HEK293 (cell line): Measurements from ENCODE around the gene CFAP97.

ENCODE experiments used
- CTCF ChIP-seq: fragments of 450-650 bp; formaldehyde crosslinking; IDR thresholded peaks from 2 replicates; pipeline ENCODE4 v1.5.1; 2016; ENCODE audit warnings: missing biosample characterization, missing genetic modification characterization
- ELK4 ChIP-seq: IDR thresholded peaks from 2 replicates; pipeline ENCODE4 v1.6.1; 2011; ENCODE audit warnings: mild to moderate bottlenecking, low read depth, low read length, borderline replicate concordance
- PRDM1 ChIP-seq: fragments of 450-650 bp; formaldehyde crosslinking; IDR thresholded peaks from 2 replicates; pipeline ENCODE4; 2016; ENCODE audit warnings: missing biosample characterization, missing genetic modification characterization
- SALL2 ChIP-seq: fragments of 450-650 bp; formaldehyde crosslinking; IDR thresholded peaks from 2 replicates; pipeline ENCODE4 v1.5.0; 2017; ENCODE audit warnings: missing biosample characterization, mild to moderate bottlenecking, missing genetic modification characterization, borderline replicate concordance
- SETDB1 ChIP-seq: IDR thresholded peaks from one replicate; pipeline ENCODE4 v1.6.1; 2017; ENCODE audit warnings: mild to moderate bottlenecking, low read length, moderate library complexity, mixed read lengths; ENCODE audit not compliant: insufficient read length
- ZBTB11 ChIP-seq: fragments of 450-650 bp; formaldehyde crosslinking; conservative IDR thresholded peaks from 2 replicates; pipeline ENCODE4 v1.5.1; 2016; ENCODE audit warnings: low read depth, missing biosample characterization, missing genetic modification characterization
- ZNF155 ChIP-seq: fragments of 450-650 bp; formaldehyde crosslinking; IDR thresholded peaks from 2 replicates; pipeline ENCODE4 v1.5.1; 2016; ENCODE audit warnings: missing biosample characterization, missing genetic modification characterization
- ZNF175 ChIP-seq: fragments of 450-650 bp; formaldehyde crosslinking; IDR thresholded peaks from 2 replicates; pipeline ENCODE4 v1.5.1; 2016; ENCODE audit warnings: missing biosample characterization, missing genetic modification characterization
- ZNF202 ChIP-seq: fragments of 450-650 bp; formaldehyde crosslinking; IDR thresholded peaks from 2 replicates; pipeline ENCODE4 v1.5.1; 2016; ENCODE audit warnings: missing biosample characterization, missing genetic modification characterization, borderline replicate concordance
- ZNF354C ChIP-seq: fragments of 450-650 bp; formaldehyde crosslinking; IDR thresholded peaks from 2 replicates; pipeline ENCODE4 v1.5.1; 2016; ENCODE audit warnings: missing biosample characterization, missing genetic modification characterization, low read depth, borderline replicate concordance
- ZNF510 ChIP-seq: fragments of 450-650 bp; formaldehyde crosslinking; IDR thresholded peaks from 2 replicates; pipeline ENCODE4 v1.5.1; 2018; ENCODE audit warnings: mild to moderate bottlenecking, missing genetic modification characterization, missing biosample characterization; ENCODE audit not compliant: insufficient replicate concordance
- ZNF791 ChIP-seq: fragments of 450-650 bp; formaldehyde crosslinking; IDR thresholded peaks from 2 replicates; pipeline ENCODE4 v1.5.1; 2016; ENCODE audit warnings: missing biosample characterization, missing genetic modification characterization

- TF ChIP-seq SALL2 (tag by site-specific recombination), result no peak
- TF ChIP-seq CTCF, result no peak
- no peak for TF ChIP-seq ZNF510
- no peak for TF ChIP-seq SETDB1
- no peak for TF ChIP-seq ZBTB11
- no peak for TF ChIP-seq ZNF354C (tag by site-specific recombination)
- TF ChIP-seq ZNF202, result no peak
- TF ChIP-seq ZNF155 (tag by site-specific recombination), result no peak
- TF ChIP-seq ZNF175 (tag by site-specific recombination), result no peak
- no peak for TF ChIP-seq PRDM1 (tag by site-specific recombination)
- TF ChIP-seq ZNF791 (tag by site-specific recombination), result no peak
- no peak for TF ChIP-seq ELK4
These were observed 24.3 kb downstream of the CFAP97 start for GRCh38 chr4:185179488-185179887.
